Left kidney (tissue), 2 donors: Measurements from ENCODE around the gene CMTM2. TPM values are rescaled to one million over a fixed set of nuclear protein-coding genes. Genes with fewer than 3 reads are reported as not detected.
A peak's percentile ranks its signal among the peaks of the same experiment; 100 is the strongest.
"Not testable (repeated sequence)": the region's sequence is repeated elsewhere in the genome, so short reads cannot be mapped to it uniquely, and the experiment has no call there.

Source experiments
- DNase-seq: peaks from one replicate; pipeline ENCODE4 v3.0.0-alpha.2; 2013
- polyA plus RNA-seq: library from polyadenylated mRNA; unstranded; fragments of 120-200 nt; gene quantifications from one replicate; pipeline ENCODE4 v1.2.1, GENCODE V29; 2013; ENCODE audit not compliant: insufficient read length

The CMTM2 gene
- polyA plus RNA-seq, 1 donor, result 0.75 TPM

DNA sequence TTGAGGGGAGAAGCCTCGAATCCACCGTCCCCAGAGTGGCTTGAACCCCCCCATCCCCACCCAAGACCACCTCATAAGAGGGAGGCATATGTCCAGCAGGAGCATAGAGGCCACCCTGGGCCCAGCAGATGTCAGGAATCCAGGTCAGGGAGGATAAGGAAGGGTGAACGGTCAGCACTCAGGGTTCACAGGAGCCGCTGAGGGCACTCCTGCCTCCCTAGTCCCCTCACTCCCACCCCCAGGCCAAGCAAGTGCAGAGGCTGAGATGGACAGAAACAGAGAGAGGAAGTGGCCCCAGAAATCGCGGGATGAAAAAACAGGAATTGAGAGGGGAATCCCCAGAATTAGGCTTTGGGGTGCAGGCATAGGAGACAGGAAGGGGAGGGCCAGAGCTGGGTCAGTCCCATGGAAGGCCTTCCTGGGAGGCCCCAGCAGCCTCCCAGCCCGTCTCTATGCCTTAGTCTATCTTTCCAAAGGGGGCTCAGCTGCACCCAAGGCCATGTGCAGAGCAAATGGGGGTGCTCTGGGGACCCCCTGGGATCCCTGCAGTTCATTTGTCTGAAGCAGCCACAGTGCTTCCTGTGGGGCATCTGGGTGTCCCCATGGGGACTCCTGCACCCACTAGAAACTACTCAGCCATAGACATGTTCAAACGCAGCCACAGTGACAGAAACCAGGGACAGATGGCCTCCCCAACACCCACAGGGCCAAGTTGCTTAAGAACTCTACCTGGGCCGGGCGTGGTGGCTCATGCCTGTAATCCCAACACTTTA lies 26.9 kb downstream of the CMTM2 start:
- DNase-seq, result no peak

DNA sequence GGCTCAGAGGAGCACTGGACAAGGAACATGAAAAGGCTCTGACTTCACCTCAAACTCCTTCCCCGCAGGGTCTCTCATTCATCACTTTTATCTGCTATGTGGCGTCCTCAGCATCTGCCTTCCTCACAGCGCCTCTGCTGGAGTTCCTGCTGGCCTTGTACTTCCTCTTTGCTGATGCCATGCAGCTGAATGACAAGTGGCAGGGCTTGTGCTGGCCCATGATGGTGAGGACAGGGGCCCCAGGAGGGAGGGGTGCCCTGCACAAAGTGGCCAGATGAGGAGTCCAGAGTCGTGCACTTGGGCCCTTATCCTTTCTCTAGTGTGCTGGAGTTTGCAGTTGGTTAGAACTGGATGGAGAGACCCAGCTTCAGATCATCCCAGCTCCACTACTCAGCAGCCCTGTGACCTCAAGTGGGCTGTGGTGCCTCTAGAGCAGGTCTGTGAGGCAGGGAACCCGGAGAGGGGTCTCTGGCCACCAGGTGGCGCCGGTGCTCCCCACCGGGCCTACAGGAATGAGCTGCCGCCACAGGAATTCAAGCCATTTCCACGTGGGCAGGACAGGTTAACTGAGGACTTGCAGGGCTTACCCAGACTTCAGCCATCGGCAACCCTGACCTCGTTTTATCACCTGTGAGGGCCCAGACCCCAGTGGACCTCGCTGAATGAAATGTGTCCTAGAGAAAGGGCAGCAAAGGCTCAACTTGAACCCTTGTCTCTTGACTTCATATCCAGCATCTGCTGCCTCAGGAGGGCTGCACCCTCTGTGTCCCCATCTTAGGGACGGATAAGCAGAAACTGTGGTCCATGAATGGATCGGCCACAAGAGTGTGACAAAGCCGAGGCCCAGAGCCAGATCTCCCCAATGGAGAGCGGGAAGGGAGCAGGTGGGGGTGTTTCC lies 29.2 kb downstream of the CMTM2 start:
- DNase-seq, result peak; percentile 83

DNA sequence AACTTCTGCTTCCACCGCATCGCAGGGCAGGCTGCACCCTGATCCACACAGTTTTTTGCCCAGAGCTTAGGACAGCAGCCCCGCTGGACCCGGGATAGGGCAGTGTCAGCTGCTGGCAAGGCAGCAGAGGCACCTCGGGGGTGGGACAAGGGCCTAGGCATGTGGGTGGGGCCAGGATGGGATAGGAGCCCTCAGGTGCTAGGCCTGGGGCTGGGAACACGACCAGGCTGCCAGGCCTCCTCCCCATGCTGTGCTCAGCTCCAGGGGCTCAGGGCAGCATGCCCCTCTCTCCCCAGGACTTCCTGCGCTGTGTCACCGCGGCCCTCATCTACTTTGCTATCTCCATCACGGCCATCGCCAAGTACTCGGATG lies 29.9 kb downstream of the CMTM2 start:
- DNase-seq, result no peak

DNA sequence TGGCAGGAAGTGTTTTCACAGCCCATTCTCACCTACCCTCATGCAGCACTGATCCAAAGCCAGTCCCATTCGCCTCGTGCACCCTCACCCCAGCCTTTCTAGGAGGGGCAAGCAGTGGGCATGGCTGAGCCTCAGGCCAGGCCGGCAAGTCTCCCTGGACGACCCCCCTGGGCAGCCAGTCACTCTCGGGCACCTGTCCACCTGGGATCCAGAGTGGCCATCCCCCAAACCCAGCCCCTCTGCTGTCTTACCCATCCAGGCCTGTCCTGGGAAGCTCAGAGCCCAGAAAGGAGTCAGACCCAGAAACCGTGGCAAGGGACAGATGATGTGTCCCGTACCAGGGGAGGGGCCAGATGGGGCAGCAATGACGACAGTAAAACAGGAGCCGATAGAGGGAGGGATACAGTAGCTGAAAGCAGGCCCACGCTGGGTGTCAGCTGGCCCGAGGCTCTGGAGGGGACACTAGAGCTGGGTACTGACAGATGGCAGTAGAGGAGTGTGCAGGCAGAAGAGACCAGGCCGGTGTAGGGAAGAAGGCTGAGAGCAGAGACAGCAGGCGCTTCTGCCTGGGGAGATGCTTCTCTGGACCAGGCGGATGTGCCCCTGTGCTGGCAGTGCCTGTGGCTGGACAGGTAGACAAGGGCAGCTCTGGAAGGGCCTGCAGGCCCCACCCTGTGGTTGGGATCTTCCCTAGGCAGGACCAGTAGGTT lies 31.0 kb downstream of the CMTM2 start:
- no peak for DNase-seq

DNA sequence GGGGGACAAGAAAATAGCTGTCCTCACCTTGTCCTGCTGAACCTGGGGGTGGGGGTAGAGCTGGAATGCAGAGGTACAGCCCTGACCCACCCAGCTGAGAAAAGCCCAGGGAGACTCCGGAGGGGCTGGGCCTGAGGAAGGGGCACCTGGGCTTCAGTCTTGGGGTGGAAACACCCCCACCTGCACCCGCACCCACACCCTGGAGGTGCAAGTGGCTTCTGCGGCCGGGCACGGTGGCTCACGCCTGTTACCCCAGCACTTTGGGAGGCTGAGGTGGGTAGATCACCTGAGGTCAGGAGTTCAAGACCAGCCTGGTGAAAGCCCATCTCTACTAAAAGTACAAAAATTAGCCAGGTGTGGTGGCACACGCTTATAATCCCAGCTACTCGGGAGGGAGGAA lies 32.6 kb downstream of the CMTM2 start:
- not testable (repeated sequence) for DNase-seq

DNA sequence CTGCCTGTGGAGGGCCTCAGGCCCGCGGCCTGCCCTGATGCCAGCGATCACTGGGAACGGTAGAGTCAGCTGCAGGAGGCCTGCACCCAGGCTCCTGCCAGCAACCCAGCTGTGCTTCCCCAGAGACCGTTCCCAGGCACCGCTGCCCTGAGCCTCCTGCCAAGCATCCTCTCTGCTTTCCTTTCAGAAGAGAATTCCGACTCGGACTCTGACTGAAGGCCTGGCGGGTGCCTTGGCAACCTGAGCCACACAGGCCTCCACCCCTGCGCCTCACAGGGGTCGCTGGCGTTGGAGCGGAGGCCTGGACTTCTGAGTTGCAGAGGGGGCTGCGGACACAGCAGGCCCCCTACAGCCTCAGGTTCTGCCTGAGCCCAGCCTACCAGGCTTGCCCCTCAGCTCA lies 33.2 kb downstream of the CMTM2 start:
- DNase-seq, result no peak

DNA sequence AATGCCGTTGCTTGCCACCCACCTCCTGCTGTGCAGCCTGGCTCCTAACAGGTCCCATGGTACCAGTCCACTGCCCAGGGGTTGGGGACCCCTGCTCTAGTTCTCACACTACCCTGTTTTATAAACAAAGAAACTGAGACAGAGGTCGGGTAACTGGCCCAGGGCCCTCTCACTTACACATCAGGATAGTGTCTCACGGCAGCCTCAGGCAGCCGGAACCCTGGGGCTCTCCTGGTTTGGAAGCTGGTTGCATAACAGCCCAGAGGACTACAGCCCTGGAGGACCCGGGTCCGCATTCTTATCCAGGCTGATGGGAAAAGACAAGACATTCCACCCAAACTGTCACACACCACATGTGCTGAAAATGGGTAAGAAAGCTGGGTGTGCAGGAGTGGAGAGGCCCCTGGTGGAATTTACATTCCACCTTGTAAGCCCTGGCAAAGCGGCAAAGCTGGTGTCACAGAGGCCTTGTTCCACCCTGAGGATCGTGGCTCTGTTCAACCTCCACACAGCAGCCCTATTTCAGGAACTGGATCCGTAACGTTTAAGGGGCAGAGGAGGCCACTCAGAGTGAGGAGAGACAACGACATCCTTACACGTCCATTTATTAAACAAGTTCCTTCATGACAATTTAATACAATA lies 35.0 kb downstream of the CMTM2 start:
- no peak for DNase-seq

DNA sequence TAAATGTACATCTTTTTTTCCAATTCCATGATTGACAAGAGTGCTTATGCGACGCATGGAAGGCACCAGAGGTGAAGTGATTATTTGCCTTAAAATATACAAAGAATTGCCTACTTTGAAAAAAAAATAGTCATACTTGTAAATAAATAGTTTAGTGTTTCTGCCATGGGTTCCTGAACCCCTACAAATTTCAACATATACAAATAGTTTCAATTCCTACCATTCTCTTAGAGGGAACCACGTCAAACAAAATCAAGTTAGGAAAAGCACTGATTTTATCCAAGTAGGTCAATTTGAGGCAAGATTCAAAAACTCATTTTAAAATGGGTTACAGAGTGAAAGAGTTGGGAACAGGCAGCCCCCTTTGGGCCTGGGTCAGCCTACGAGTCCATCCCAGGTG lies 36.9 kb downstream of the CMTM2 start:
- no peak for DNase-seq

DNA sequence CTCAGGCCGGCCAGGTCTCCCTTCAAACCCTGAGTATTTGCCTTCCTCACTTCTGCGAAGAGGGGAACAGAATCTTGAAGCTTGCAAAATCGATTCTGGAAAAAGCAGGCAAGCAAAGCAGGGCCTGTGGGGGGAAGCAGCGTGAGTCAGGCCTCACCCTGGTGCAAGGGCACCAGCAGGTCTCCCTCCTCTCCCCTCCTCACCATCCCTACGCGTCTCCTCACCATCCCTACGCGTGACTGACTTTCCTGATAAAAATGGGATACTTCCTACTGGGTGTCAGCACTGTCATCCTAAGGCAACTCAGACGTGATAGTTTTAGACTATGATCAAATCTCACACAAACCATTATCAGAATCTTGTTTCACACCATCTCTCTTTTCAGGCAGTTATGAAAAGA lies 37.3 kb downstream of the CMTM2 start:
- DNase-seq, result no peak

DNA sequence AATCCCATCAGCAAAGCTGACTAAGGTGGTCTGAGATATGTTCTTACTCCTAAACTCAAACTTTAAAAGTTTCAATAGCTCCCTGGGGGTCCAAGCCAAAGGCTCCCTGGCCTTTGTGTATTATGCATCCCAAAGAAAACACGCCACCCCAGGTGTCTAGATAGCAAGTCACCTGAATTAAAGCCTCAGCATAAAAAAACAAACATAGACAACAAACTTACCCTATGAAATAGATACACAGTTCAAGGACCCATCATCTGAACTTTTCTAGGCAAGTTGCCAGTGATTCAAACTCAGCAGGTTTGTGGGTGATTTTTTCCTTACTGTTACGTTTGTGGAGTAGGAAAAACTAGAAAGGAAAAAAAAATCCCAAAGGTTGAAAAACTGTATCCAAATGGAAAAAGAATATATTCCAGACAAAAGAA lies 37.8 kb downstream of the CMTM2 start:
- DNase-seq, result no peak

DNA sequence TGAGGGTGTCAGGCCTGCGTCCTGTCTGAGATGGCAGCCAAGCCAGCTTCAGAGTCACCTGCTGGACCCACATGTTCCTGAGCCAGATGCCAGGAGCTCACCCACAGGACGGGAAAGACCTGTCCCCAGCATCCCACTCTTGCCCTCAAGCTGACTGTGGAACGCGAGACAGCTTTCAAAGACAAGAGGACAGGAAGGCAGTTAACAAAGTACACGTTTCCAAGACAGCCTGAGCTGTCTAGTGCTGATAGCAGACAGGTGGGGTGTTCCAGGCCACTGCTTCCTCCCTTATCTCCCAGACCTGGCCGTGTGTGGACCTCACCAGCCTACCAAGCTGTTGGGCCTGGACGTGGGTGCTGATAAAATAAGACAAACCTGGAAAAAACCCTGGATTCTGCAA lies 38.5 kb downstream of the CMTM2 start:
- DNase-seq, result no peak

DNA sequence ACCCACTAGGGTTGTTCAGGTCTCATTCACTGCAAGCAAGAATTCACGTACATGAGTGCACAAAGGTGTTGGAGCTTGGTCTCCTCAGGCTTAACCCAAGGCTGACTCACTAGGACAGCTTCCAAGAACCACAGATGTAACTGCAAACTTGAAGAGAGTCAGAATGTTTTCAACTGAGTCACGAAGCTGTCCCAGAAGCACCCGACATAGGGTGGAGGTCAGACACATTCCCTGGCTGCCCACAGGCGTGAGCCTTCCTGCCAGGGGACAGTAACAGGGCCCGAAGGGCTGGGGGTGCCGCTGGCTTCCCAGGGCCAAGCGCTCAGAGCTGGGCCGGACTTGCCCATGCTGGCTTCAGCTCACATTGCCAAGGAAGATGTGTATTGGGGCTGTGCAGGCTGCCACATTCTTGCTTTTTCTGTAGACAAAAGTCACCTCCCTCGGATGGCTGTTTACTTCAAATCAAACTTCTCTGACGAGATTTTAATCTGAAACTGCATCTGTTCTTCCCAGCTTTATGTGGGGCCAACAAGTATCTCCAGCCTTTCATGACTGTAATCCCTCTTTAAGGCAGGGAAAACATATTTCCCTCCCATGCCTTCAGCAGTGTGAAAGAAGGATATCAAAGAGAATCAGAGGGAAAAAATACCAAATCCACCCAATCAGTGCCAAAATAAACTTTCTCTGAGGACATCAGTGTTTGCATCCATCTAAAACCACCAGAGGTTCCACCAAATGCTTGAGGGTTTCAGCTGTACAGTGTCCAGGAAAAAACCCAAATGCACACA lies 39.5 kb downstream of the CMTM2 start:
- DNase-seq, result no peak

DNA sequence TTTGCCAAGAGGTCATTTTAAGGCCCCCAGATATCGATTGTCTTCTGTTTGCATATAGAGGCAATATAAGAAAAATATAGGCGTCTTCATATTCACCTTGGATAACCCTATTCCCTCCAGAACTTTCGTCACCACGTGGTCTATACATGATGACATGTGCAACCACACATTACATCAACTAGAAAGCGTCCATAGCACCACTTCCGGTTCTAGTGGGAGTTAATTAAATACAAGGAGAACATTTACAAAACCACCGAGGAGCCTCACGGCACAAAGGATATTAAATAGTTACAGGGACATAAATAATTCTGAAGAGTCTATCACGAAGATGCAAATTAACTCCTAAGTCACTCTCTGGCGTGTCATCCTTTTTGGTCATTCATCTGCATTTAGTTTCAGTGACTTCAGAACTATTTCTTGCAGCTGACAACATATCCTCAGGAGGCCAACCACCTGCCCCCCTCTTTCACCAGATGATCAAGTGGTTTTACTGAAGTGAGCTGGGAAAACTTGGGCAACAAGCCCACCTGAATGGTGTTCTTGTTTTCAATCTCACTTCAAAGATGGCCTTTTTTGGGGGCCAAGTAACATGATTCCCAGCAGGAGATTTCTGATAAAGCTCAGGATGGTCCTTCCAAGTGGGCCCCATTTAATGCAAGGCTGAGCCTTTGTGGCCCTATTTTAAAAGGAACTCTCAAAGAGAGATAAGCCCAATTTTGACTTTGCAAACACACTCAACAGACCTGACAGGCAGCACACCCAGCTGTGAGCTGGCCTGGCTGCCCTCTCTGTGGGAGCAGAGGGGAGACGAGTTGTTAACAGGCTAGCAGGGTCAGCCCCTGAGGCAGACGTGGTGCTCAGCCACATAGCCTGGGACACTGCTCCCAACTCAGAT lies 40.5 kb downstream of the CMTM2 start:
- DNase-seq, result no peak

DNA sequence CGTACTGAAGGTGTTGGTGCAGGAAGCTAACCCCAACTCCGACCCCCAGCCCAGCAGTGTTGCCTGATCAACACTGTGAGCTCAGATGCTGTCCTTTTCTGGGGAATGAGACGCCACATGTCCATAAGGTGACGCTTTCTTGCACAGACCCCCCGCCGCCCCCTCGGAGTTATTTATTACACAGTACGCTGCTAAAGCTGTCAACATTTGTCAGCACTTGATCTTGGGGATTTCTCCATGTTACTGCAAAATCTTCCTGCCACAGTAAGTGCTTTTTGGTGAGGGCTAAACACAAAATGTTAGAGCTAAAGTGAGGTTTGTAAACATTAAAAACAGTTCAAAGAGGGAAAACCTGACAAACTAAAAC lies 41.1 kb downstream of the CMTM2 start:
- DNase-seq, result no peak

DNA sequence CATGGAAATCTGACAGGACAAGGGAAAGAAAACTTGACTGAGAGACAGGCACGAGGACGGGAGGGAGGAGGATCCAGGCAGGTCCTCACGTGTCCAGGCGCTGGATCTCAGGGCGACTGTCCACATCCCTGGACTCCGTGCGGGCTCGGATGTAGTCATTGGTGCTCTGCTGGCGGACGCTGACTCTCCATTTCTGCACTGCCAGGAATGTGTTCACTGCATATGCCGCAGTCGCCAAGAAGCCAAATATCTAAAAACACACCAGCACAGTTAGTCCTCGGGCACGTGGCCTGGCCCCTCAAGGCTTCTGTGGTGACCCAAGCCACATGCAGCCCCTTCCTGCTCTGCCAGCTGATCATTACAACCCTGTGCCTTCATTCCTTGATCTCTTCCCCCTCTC lies 42.7 kb downstream of the CMTM2 start:
- DNase-seq, result no peak

DNA sequence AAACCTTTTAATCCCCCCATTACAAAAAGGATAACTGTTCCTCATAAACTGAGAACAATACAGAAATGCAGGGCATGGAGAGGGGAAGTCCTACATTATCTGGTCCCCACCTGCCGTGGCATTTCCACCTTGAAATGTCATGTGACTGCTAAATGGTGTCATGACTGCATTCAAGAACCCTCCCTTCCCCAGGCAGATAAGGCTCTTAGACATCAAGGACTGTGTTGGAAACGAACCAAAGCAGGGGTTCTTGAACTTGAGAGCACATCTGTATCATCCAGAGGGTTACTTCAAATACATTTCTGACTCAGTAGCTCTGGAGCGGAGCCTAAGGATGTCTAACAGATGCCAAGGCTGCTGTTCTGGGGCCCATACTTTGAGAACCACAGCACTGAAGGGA lies 43.6 kb downstream of the CMTM2 start:
- no peak for DNase-seq

DNA sequence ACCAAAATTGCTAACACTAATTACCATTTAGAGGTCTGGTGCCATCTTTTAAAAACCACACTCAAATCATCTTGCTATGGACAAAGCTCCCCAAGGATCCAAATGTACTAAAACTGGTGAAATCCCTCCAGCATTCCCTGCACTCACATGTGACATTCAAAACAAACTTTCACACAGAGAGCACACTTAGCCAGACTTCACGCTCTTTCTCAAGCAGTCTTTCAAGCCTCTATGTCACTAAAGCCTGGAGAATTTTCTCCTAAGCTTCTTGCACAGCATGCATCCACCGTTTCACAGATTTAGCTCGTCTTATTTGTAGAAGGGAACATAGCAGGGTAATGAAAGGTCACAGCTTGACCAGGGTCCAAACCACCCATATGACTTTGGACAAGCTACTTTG lies 44.5 kb downstream of the CMTM2 start:
- DNase-seq, result no peak

DNA sequence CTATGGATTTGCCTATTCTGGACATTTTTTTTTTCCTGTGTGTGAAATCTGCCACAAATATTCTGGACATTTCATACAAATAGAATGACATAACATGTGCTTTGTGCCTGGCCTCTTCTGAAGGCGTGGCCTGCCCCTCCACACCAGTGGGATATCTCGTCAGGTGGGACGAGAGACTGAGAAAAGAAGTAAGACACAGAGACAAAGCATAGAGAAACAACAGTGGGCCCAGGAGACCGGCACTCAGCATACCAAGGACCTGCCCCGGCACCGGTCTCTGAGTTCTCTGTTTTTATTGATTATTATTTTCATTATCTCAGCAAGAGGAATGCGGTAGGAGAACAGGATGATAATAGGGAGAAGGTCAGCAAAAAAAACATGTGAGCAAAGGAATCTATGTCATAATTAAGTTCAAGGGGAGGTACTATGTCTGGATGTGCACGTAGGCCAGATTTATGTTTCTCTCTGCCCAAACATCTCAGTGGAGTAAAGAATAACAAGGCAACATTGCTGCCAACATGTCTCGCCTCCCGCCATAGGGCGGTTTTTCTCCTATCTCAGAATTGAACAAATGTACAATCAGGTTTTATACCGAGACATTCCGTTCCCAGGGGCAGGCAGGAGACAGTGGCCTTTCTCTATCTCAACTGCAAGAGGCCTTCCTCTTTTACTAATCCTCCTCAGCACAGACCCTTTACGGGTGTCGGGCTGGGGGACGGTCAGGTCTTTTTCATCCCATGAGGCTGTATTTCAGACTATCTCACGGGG lies 48.5 kb downstream of the CMTM2 start:
- DNase-seq, result not testable (repeated sequence)

DNA sequence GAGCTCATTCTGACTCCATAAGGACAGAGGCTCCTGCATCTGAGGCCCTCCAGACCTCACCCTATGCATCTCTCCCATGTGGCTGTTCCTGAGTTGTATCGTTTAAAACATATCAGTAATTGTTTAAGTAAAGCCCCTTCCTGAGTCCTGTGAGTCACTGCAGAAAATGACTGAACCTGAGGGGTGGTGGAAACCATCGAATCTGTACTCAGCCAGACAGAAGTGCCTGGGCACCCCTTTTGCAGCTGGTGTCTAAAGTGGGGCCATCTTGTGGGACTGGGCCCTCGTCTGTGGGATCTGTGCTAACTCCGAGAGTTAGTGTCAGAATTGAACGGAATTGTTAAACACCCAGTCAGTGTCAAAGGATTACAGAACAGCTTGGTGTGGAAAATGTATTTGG lies 50.6 kb downstream of the CMTM2 start:
- DNase-seq, result no peak
